ENCODE data around the gene TOMM34.

- peak in 1 of 4 donors; percentile 32 for TF ChIP-seq POLR2A (IDR thresholded peaks at IDR 0.05)
- TF ChIP-seq, protein P1, sequence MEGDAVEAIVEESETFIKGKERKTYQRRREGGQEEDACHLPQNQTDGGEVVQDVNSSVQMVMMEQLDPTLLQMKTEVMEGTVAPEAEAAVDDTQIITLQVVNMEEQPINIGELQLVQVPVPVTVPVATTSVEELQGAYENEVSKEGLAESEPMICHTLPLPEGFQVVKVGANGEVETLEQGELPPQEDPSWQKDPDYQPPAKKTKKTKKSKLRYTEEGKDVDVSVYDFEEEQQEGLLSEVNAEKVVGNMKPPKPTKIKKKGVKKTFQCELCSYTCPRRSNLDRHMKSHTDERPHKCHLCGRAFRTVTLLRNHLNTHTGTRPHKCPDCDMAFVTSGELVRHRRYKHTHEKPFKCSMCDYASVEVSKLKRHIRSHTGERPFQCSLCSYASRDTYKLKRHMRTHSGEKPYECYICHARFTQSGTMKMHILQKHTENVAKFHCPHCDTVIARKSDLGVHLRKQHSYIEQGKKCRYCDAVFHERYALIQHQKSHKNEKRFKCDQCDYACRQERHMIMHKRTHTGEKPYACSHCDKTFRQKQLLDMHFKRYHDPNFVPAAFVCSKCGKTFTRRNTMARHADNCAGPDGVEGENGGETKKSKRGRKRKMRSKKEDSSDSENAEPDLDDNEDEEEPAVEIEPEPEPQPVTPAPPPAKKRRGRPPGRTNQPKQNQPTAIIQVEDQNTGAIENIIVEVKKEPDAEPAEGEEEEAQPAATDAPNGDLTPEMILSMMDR (IDR thresholded peaks at IDR 0.05), result no peak
These were observed 19.0 kb upstream of the TOMM34 start for GRCh38 chr20:44979090-44979621.
